Neural cell (in vitro differentiated cells): ENCODE measurements around the gene RLN3.

Experiments used
- EP300 ChIP-seq: fragments of 450-650 bp; conservative IDR thresholded peaks from 2 replicates; pipeline ENCODE4 v1.6.1; 2014; ENCODE audit warnings: antibody characterized with exemption, mild to moderate bottlenecking, moderate library complexity; ENCODE audit not compliant: poor library complexity, severe bottlenecking
- EZH2 ChIP-seq: fragments of 200-600, 300-800 bp; shearing (Covaris generic), sonication (generic); IDR thresholded peaks from 2 replicates; pipeline ENCODE4 v1.6.1; 2014; ENCODE audit warnings: antibody characterized with exemption, low read length, borderline replicate concordance, mild to moderate bottlenecking; ENCODE audit not compliant: insufficient read depth, poor library complexity, severe bottlenecking
- MXI1 ChIP-seq: fragments of 450-650 bp; conservative IDR thresholded peaks from 2 replicates; pipeline ENCODE4 v1.6.1; 2014; ENCODE audit warnings: antibody characterized with exemption, mild to moderate bottlenecking; ENCODE audit not compliant: poor library complexity, severe bottlenecking
- POLR2AphosphoS5 ChIP-seq: IDR thresholded peaks from 2 replicates; pipeline ENCODE4 v1.6.1; 2012
- REST ChIP-seq: IDR thresholded peaks from 2 replicates; pipeline ENCODE4 v1.6.1; 2012; ENCODE audit warnings: borderline replicate concordance
- SMC3 ChIP-seq: fragments of 450-650 bp; conservative IDR thresholded peaks from 2 replicates; pipeline ENCODE4 v1.6.1; 2014; ENCODE audit warnings: antibody characterized with exemption, mild to moderate bottlenecking, moderate library complexity; ENCODE audit not compliant: poor library complexity
- TAF1 ChIP-seq: IDR thresholded peaks from 2 replicates; pipeline ENCODE4 v1.6.1; 2012; ENCODE audit warnings: low read depth
- TF ChIP-seq, protein P1 (sequence below): fragments of 450-650 bp; IDR thresholded peaks from 2 replicates; pipeline ENCODE4 v1.5.1; 2014; ENCODE audit warnings: antibody characterized with exemption, mild to moderate bottlenecking, moderate library complexity; ENCODE audit not compliant: poor library complexity, severe bottlenecking

- TF ChIP-seq, protein P1, sequence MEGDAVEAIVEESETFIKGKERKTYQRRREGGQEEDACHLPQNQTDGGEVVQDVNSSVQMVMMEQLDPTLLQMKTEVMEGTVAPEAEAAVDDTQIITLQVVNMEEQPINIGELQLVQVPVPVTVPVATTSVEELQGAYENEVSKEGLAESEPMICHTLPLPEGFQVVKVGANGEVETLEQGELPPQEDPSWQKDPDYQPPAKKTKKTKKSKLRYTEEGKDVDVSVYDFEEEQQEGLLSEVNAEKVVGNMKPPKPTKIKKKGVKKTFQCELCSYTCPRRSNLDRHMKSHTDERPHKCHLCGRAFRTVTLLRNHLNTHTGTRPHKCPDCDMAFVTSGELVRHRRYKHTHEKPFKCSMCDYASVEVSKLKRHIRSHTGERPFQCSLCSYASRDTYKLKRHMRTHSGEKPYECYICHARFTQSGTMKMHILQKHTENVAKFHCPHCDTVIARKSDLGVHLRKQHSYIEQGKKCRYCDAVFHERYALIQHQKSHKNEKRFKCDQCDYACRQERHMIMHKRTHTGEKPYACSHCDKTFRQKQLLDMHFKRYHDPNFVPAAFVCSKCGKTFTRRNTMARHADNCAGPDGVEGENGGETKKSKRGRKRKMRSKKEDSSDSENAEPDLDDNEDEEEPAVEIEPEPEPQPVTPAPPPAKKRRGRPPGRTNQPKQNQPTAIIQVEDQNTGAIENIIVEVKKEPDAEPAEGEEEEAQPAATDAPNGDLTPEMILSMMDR: no peak
- TF ChIP-seq SMC3 (no peak), POLR2AphosphoS5 (no peak), EP300 (no peak), MXI1 (no peak), EZH2 (no peak), TAF1 (no peak), REST (no peak)
Measured at GRCh38 chr19:14023404-14024235, 4.3 kb upstream of the RLN3 start.
